DOHH2 (cell line): ENCODE results near the gene TIRAP.

Experiments used
- H3F3A ChIP-seq: fragments of 200-600 bp; sonication (generic), shearing (Covaris generic); 2 replicates; pipeline ENCODE4 v1.6.0; 2016; ENCODE audit warnings: antibody characterized with exemption, mild to moderate bottlenecking; ENCODE audit not compliant: control insufficient read depth, insufficient read depth
- H3K27ac ChIP-seq: fragments of 200-600 bp; sonication (generic); 2 replicates; pipeline ENCODE4 v1.5.1; 2014; ENCODE audit warnings: low read depth, mild to moderate bottlenecking, low read length, moderate library complexity
- H3K27me3 ChIP-seq: fragments of 200-600 bp; sonication (generic); 2 replicates; pipeline ENCODE4 v1.6.1; 2014; ENCODE audit warnings: mild to moderate bottlenecking, low read length, mixed read lengths; ENCODE audit not compliant: control insufficient read depth
- H3K36me3 ChIP-seq: fragments of 200-600 bp; sonication (generic); 2 replicates; pipeline ENCODE4 v1.6.1; 2014; ENCODE audit warnings: mild to moderate bottlenecking, low read length, moderate library complexity, mixed read lengths; ENCODE audit not compliant: control insufficient read depth
- H3K4me1 ChIP-seq: fragments of 200-600 bp; sonication (generic); 2 replicates; pipeline ENCODE4 v1.6.1; 2014; ENCODE audit warnings: mild to moderate bottlenecking, low read length, mixed read lengths; ENCODE audit not compliant: control insufficient read depth
- H3K4me2 ChIP-seq: fragments of 200-600 bp; sonication (generic); 2 replicates; pipeline ENCODE4 v1.6.0; 2014; ENCODE audit warnings: mild to moderate bottlenecking, low read length, moderate library complexity
- H3K4me3 ChIP-seq: fragments of 200-600 bp; sonication (generic); 2 replicates; pipeline ENCODE4 v1.5.1; 2014; ENCODE audit warnings: mild to moderate bottlenecking, low read length, mixed read lengths
- H3K79me2 ChIP-seq: fragments of 200-600 bp; sonication (generic); 2 replicates; pipeline ENCODE4 v1.6.1; 2014; ENCODE audit warnings: mild to moderate bottlenecking, low read length, mixed read lengths; ENCODE audit not compliant: control insufficient read depth
- H3K9me2 ChIP-seq: fragments of 200-600 bp; sonication (generic); replicated peaks from 2 replicates; pipeline ENCODE4 v1.6.1; 2014; ENCODE audit warnings: mild to moderate bottlenecking, low read length, mixed read lengths; ENCODE audit not compliant: control insufficient read depth
- H3K9me3 ChIP-seq: fragments of 200-600 bp; sonication (generic); 2 replicates; pipeline ENCODE4 v1.6.1; 2014; ENCODE audit warnings: antibody characterized with exemption, low read length, mixed read lengths; ENCODE audit not compliant: control insufficient read depth, insufficient read depth
- H4K20me1 ChIP-seq: fragments of 200-600 bp; sonication (generic); 2 replicates; pipeline ENCODE4 v1.6.0; 2014; ENCODE audit warnings: low read depth, mild to moderate bottlenecking, antibody characterized with exemption, low read length, moderate library complexity; ENCODE audit not compliant: control insufficient read depth, insufficient read depth
- EZH2phosphoT487 ChIP-seq: fragments of 200-600 bp; sonication (generic); IDR thresholded peaks from 2 replicates; pipeline ENCODE4 v1.6.1; 2017; ENCODE audit warnings: borderline replicate concordance, mild to moderate bottlenecking, antibody characterized with exemption, low read length, moderate library complexity, mixed read lengths
- TF ChIP-seq, protein P1 (sequence below): fragments of 200-600 bp; sonication (generic); IDR thresholded peaks from one replicate; pipeline ENCODE4 v1.5.1; 2014; ENCODE audit warnings: antibody characterized with exemption, mild to moderate bottlenecking, low read depth, low read length; ENCODE audit not compliant: poor library complexity, severe bottlenecking

The TIRAP gene

DNA sequence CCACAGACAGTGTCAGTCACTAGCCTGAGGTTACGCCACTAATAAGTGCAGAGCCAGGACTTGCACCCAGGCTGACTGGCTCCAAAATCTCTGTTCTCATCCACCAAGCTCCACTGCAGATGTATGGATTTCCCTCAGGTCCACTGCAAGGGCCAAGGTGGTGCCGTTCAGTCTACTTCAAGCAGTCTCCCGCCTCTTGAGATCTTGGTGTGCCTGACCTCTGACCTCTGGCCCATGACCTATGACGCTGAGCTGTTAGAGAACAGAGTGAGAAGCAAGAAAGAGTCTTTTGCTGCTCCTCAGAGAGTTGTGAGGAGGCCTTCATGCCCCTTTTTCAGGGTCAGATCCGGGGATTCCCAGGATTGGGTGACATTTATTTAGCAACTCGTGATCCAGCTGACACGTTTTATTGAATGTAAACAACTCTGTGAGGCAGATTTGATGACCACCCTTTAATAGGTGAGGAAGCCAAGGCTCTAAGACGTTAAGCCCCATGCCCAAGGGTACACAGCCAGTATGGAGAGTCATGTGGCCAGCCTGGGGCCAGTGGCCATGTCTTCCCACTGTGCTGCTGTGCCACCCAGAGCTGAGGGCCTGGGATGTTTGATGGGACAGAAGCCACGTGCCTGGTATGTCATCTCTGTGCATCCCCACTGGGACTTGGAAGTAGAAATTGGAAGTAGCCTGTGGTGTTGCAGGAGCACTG, 46.2 kb downstream of the TIRAP start:
- no peaks in the 10 kb centered on the region for H4K20me1 ChIP-seq
- H3K4me3 ChIP-seq, result no peak overlapping the region
- no peak for TF ChIP-seq EZH2phosphoT487
- TF ChIP-seq, protein P1, sequence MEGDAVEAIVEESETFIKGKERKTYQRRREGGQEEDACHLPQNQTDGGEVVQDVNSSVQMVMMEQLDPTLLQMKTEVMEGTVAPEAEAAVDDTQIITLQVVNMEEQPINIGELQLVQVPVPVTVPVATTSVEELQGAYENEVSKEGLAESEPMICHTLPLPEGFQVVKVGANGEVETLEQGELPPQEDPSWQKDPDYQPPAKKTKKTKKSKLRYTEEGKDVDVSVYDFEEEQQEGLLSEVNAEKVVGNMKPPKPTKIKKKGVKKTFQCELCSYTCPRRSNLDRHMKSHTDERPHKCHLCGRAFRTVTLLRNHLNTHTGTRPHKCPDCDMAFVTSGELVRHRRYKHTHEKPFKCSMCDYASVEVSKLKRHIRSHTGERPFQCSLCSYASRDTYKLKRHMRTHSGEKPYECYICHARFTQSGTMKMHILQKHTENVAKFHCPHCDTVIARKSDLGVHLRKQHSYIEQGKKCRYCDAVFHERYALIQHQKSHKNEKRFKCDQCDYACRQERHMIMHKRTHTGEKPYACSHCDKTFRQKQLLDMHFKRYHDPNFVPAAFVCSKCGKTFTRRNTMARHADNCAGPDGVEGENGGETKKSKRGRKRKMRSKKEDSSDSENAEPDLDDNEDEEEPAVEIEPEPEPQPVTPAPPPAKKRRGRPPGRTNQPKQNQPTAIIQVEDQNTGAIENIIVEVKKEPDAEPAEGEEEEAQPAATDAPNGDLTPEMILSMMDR, result no peak
- H3K9me3 ChIP-seq, result no peaks in the 10 kb centered on the region
- no peak overlapping the region for H3K4me2 ChIP-seq
- H3K9me2 ChIP-seq, result no peaks in the 10 kb centered on the region
- no peaks in the 10 kb centered on the region for H3K27me3 ChIP-seq
- no peaks in the 10 kb centered on the region; the same call in 1 of the 2 replicates for H3K79me2 ChIP-seq
- H3K27ac ChIP-seq, result no peak overlapping the region
- H3F3A ChIP-seq, result no peaks in the 10 kb centered on the region
- H3K4me1 ChIP-seq, result no peaks in the 10 kb centered on the region
- H3K36me3 ChIP-seq, result peaks cover 12% of the 10 kb centered on the region

DNA sequence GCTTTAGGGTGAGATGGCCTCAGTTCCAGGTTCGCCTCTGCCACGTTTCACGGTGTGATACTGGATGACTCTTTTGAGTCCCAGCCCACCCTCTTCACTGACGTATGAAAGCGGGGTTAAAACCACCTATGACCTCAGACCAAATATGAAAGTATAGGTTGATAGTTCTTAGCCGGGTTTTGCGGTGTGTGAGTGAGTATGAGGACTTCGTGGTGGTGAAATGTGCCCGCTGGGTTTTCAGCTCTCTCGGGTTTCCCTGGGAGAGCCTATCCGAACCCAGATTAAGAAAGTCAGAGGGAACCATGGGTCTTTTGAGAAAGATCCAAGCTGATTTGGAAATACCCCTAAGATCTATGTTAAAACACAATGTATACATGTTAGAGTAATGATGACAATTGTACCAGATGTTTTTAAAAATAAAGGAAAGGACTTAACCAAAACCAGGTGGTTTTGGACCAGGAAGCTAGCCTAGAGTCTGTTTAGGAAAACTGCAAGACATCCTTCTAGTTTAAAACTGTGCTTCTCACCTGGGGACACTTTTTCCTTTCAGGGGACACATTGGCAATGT, 46.8 kb downstream of the TIRAP start:
- Histone ChIP-seq H3K4me1 (no peaks in the 10 kb centered on the region), H3K27me3 (no peaks in the 10 kb centered on the region), H3K4me2 (no peak overlapping the region), H3K9me2 (no peaks in the 10 kb centered on the region), H3K27ac (no peak overlapping the region), H3K9me3 (no peaks in the 10 kb centered on the region), H3K79me2 (no peaks in the 10 kb centered on the region; the same call in 1 of the 2 replicates), H4K20me1 (no peaks in the 10 kb centered on the region), H3K4me3 (no peak overlapping the region), H3F3A (no peaks in the 10 kb centered on the region), H3K36me3 (peaks cover 12% of the 10 kb centered on the region)
- TF ChIP-seq EZH2phosphoT487, result no peak
- TF ChIP-seq, protein P1, result no peak

DNA sequence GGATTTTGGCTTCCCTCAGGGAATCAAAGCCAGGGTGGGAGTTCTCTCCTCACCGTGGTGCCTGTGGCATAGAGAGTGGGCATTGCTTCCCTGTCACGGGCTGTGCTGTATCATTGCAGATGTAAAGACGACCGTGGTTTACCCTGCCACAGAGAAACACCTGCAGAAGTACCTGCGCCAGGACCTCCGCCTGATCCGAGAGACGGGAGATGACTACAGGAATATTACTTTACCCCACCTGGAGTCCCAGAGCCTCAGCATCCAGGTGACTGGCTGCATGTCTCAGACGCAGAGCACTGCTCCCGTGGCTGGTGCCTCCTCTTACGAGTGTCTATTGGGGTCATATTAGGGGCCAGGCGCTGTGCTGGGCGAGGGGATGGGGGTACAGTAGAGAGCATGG, 48.4 kb downstream of the TIRAP start:
- Histone ChIP-seq H3K4me1 (no peaks in the 10 kb centered on the region), H3F3A (no peaks in the 10 kb centered on the region), H3K4me2 (no peak overlapping the region), H3K79me2 (no peaks in the 10 kb centered on the region), H4K20me1 (no peaks in the 10 kb centered on the region), H3K9me3 (no peaks in the 10 kb centered on the region), H3K9me2 (no peaks in the 10 kb centered on the region), H3K27ac (no peak overlapping the region), H3K36me3 (peaks cover 16% of the 10 kb centered on the region), H3K27me3 (no peaks in the 10 kb centered on the region), H3K4me3 (no peak overlapping the region)
- TF ChIP-seq, protein P1, result no peak
- TF ChIP-seq EZH2phosphoT487, result no peak
